ENCODE results near the gene SCYL1.

- TF ChIP-seq CTCF (conservative IDR thresholded peaks at IDR 0.05; ENCODE audit: low read depth, low read length) (no peak), POLR2A (IDR thresholded peaks at IDR 0.05; ENCODE audit: low read depth, low read length) (no peak), CEBPB (IDR thresholded peaks at IDR 0.05; ENCODE audit: low read depth, low read length) (no peak), SMC3 (IDR thresholded peaks at IDR 0.05; ENCODE audit: low read depth, low read length) (no peak), BHLHE40 (IDR thresholded peaks at IDR 0.05; ENCODE audit: low read depth, low read length) (no peak), MXI1 (IDR thresholded peaks at IDR 0.05; ENCODE audit: borderline replicate concordance, low read depth, low read length) (no peak), RAD21 (IDR thresholded peaks at IDR 0.05; ENCODE audit: low read length) (no peak), ELK1 (IDR thresholded peaks at IDR 0.05; ENCODE audit: borderline replicate concordance, low read depth, low read length) (no peak), MAFK (IDR thresholded peaks at IDR 0.05; ENCODE audit: low read depth, low read length) (no peak), RFX5 (IDR thresholded peaks at IDR 0.05; ENCODE audit: low read depth, low read length) (no peak)
Measured at GRCh38 chr11:65559951-65560537, 35.2 kb downstream of the SCYL1 start.

All from IMR-90 (cell line).